ENCODE results near the gene REXO2. TPM values are rescaled to one million over a fixed set of nuclear protein-coding genes. Genes with fewer than 3 reads are reported as not detected.
A peak's percentile ranks its signal among the peaks of the same experiment; 100 is the strongest.

The REXO2 gene
- total and polyA plus RNA-seq, 2 of the 13 experiments (the other 11 are each of a cell fraction or from before 2014, with no cell fraction given), result 95.6 to 104 TPM

DNA sequence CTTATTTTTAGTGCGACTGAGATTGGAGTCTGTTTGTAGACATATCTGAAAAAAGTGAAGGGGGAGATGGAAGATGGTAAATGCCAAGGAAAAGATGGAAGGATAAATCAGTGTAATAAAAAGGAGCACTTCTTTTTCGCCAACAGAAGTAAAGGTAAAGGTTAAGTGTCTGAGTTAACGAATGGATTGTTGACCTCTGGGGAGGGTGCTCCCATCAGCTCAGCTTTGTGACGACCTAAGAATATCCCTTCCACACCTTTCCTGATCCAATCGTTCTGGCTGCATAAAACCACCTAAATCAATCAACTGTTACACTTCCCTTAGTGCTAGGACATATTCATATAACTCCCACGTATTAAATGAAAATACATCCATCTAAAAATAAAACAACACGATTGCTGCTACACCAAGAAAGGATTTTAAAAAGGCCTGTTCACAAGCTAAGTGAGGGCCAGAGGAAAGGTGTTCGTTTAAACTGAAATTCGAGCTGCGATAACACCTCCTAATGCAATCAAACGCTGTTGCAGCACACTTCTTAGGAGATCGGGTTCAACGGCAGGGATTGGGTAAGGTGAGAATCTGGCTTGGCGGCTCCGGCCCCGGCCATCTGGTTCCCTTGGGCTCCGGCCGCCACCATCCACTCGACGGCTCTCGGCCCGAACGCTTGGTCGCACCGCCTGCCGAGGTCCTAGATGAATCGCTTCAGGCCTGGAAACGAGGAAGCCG lies 39.6 kb upstream of the REXO2 start:
- H3K79me2 ChIP-seq (ENCODE audit: insufficient read depth, low read length), result peaks cover 55% of the 10 kb centered on the region
- in situ Hi-C loops (cut with HindIII; ENCODE audit: extremely low pct_ligation_motif_present, low pct_unique_long_range_greater_than_20kb) (no loop called here), intact Hi-C loops (cut with micrococcal nuclease; ENCODE audit: unreplicated experiment) (loop anchor here (1.0 to 5.0 kb wide), 2 partner anchors 40 to 52 kb away; partner anchors contain the start of gene REXO2)
- peak overlapping the region; percentile 98 for H3K27ac ChIP-seq (ENCODE audit: extremely low read length, insufficient read depth, low read length)
- peak; percentile 40 for DNase-seq (ENCODE audit: low spot score)
- H4K20me1 ChIP-seq (ENCODE audit: insufficient read depth, low read length), result no peaks in the 10 kb centered on the region
- peaks cover 40% of the 10 kb centered on the region for H3K4me1 ChIP-seq (ENCODE audit: insufficient read depth, low read length)
- H3K9me3 ChIP-seq (ENCODE audit: low read length), result no peaks in the 10 kb centered on the region
- ChIA-PET CTCF (ENCODE audit: low intra/inter-chr PET ratio, low total read pairs) (no interaction called here), POLR2A (interaction anchor here (0.8 to 2.0 kb wide), 4 partner anchors 13 to 524 kb away, joined by 3 to 17 read pairs (median 3); partner anchors contain the start of genes REXO2 and USP28)
- H3K36me3 ChIP-seq (replicated peaks in 1 of 2; ENCODE audit: control insufficient read depth in 1 of 2, insufficient read depth in 2 of 2, low read length in 2 of 2), result no peaks in the 10 kb centered on the region; a peak in 1 of 5 replicates
- H3K9ac ChIP-seq (ENCODE audit: insufficient read depth, low read depth, low read length), result peak overlapping the region; percentile 99
- WGBS (ENCODE audit: low lambda C conversion rate), result 8% methylated on average over 11 of the region's 29 CpGs
- BruUV-seq (replicated peaks), result TSS peak; percentile 86
- ATAC-seq, result peak; percentile 60
- peak overlapping the region; percentile 97 for H3K4me2 ChIP-seq (ENCODE audit: low read depth, low read length)
- H3K4me3 ChIP-seq (replicated peaks in 1 of 3; ENCODE audit: insufficient read depth in 1 of 3, low read depth in 2 of 3, low read length in 3 of 3), result peak overlapping the region; percentile 72 to 99 (median 98)
- no peak overlapping the region for H2AFZ ChIP-seq (ENCODE audit: low read length)
- FAIRE-seq, result no peak
- H3K27me3 ChIP-seq (ENCODE audit: control insufficient read depth in 1 of 2, insufficient read depth in 2 of 2, low read length in 2 of 2), result peaks cover 0 to 3% of the 10 kb centered on the region in 2 experiments; a peak in 1 of 5 replicates
- 0 out of 2 replicates have a peak, but pooled peaks have one; percentile 17 for TF ChIP-seq ZFAT (CRISPR knock-in tag; conservative IDR thresholded peaks at IDR 0.05)
- 0 out of 2 replicates have a peak, but pooled peaks have one; percentile 42 for TF ChIP-seq ZNF329 (CRISPR knock-in tag; IDR thresholded peaks at IDR 0.05; ENCODE audit: low read depth)
- TF ChIP-seq KAT7 (CRISPR knock-in tag; IDR thresholded peaks at IDR 0.05; ENCODE audit: borderline replicate concordance), result peak; percentile 18; the same call in 1 of the 2 replicates
- no peak for TF ChIP-seq ZNF530 (CRISPR knock-in tag; IDR thresholded peaks at IDR 0.05; ENCODE audit: low read depth)
- TF ChIP-seq ZNF614 (CRISPR knock-in tag; IDR thresholded peaks at IDR 0.05; ENCODE audit: borderline replicate concordance), result 0 out of 2 replicates have a peak, but pooled peaks have one; percentile 12
- TF ChIP-seq, protein P1, sequence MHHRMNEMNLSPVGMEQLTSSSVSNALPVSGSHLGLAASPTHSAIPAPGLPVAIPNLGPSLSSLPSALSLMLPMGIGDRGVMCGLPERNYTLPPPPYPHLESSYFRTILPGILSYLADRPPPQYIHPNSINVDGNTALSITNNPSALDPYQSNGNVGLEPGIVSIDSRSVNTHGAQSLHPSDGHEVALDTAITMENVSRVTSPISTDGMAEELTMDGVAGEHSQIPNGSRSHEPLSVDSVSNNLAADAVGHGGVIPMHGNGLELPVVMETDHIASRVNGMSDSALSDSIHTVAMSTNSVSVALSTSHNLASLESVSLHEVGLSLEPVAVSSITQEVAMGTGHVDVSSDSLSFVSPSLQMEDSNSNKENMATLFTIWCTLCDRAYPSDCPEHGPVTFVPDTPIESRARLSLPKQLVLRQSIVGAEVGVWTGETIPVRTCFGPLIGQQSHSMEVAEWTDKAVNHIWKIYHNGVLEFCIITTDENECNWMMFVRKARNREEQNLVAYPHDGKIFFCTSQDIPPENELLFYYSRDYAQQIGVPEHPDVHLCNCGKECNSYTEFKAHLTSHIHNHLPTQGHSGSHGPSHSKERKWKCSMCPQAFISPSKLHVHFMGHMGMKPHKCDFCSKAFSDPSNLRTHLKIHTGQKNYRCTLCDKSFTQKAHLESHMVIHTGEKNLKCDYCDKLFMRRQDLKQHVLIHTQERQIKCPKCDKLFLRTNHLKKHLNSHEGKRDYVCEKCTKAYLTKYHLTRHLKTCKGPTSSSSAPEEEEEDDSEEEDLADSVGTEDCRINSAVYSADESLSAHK (CRISPR knock-in tag; IDR thresholded peaks at IDR 0.05; ENCODE audit: borderline replicate concordance), result 0 out of 2 replicates have a peak, but pooled peaks have one; percentile 22
- peak; percentile 1 for TF ChIP-seq ZEB1 (IDR thresholded peaks at IDR 0.05; ENCODE audit: insufficient replicate concordance, low read depth)
- TF ChIP-seq ZC3H13 (CRISPR knock-in tag; IDR thresholded peaks at IDR 0.05), result peak; percentile 69; the same call in 1 of the 2 replicates
- peak; percentile 55; the same call in 1 of the 2 replicates for TF ChIP-seq ZNF615 (CRISPR knock-in tag; IDR thresholded peaks at IDR 0.05; ENCODE audit: borderline replicate concordance)
- 0 out of 2 replicates have a peak, but pooled peaks have one; percentile 16 for TF ChIP-seq PRMT3 (CRISPR knock-in tag; IDR thresholded peaks at IDR 0.05; ENCODE audit: borderline replicate concordance, low read depth)
- no peak for TF ChIP-seq SOX13 (IDR thresholded peaks at IDR 0.05)
- no peak for TF ChIP-seq SOX13 (CRISPR knock-in tag; conservative IDR thresholded peaks at IDR 0.05 in 1 of 2, IDR thresholded peaks at IDR 0.05 in 1 of 2)
- TF ChIP-seq, protein P2, sequence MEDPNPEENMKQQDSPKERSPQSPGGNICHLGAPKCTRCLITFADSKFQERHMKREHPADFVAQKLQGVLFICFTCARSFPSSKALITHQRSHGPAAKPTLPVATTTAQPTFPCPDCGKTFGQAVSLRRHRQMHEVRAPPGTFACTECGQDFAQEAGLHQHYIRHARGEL (CRISPR knock-in tag; IDR thresholded peaks at IDR 0.05), result peak; percentile 89
- no peak for TF ChIP-seq PCBP2 (optimal IDR thresholded peaks at IDR 0.05; ENCODE audit: low read depth, low read length, poor library complexity, severe bottlenecking)
- peak; percentile 41; the same call in 1 of the 2 replicates for TF ChIP-seq ZNF710 (CRISPR knock-in tag; IDR thresholded peaks at IDR 0.05; ENCODE audit: borderline replicate concordance)
- TF ChIP-seq LBX2 (CRISPR knock-in tag; IDR thresholded peaks at IDR 0.05; ENCODE audit: borderline replicate concordance), result peak; percentile 86; the same call in 1 of the 2 replicates
- peak; percentile 79; the same call in 1 of the 2 replicates for TF ChIP-seq TEAD2 (CRISPR knock-in tag; IDR thresholded peaks at IDR 0.05)

All from HepG2 (cell line).